ENCODE results near the gene ROBO1. TPM values are rescaled to one million over a fixed set of nuclear protein-coding genes. Genes with fewer than 3 reads are reported as not detected.

Gene ROBO1
- total and polyA plus RNA-seq, 2 donors (not counting 1 experiment from before 2014, with no cell fraction given): 0.27 to 3.2 TPM

- WGBS (ENCODE audit: insufficient coverage): 90% methylated on average over 2 of the region's 4 CpGs
- no peaks in the 10 kb centered on the region for H3K79me2 ChIP-seq (ENCODE audit: control insufficient read depth, insufficient read depth, low read length)
- H3K9ac ChIP-seq (ENCODE audit: low read length): no peak overlapping the region
- Mint-ChIP-seq H3K4me3 (no peak overlapping the region), H3K9me3 (ENCODE audit: insufficient read depth) (no peaks in the 10 kb centered on the region), H3K4me1 (no peaks in the 10 kb centered on the region), H3K27ac (no peak overlapping the region), H3K27me3 (no peaks in the 10 kb centered on the region)
- H3K27me3 ChIP-seq (replicated peaks in 1 of 4; ENCODE audit: control extremely low read depth in 1 of 4, control insufficient read depth in 3 of 4, insufficient read depth in 4 of 4, low read length in 3 of 4): no peaks in the 10 kb centered on the region
- DNase-seq: no peak
- H2AFZ ChIP-seq (ENCODE audit: insufficient read depth, low read depth, low read length, poor library complexity, severe bottlenecking): no peak overlapping the region
- TF ChIP-seq, protein P1, sequence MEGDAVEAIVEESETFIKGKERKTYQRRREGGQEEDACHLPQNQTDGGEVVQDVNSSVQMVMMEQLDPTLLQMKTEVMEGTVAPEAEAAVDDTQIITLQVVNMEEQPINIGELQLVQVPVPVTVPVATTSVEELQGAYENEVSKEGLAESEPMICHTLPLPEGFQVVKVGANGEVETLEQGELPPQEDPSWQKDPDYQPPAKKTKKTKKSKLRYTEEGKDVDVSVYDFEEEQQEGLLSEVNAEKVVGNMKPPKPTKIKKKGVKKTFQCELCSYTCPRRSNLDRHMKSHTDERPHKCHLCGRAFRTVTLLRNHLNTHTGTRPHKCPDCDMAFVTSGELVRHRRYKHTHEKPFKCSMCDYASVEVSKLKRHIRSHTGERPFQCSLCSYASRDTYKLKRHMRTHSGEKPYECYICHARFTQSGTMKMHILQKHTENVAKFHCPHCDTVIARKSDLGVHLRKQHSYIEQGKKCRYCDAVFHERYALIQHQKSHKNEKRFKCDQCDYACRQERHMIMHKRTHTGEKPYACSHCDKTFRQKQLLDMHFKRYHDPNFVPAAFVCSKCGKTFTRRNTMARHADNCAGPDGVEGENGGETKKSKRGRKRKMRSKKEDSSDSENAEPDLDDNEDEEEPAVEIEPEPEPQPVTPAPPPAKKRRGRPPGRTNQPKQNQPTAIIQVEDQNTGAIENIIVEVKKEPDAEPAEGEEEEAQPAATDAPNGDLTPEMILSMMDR (IDR thresholded peaks at IDR 0.05): no peak
- no peak for TF ChIP-seq EZH2 (IDR thresholded peaks at IDR 0.05; ENCODE audit: borderline replicate concordance, insufficient read depth, low read depth, low read length, poor library complexity, severe bottlenecking)
- H3K27ac ChIP-seq (ENCODE audit: low read length in 2 of 2): no peak overlapping the region
- no peak overlapping the region for H3K4me2 ChIP-seq (replicated peaks; ENCODE audit: low read depth, low read length, poor library complexity, severe bottlenecking)
- no peaks in the 10 kb centered on the region for H4K20me1 ChIP-seq (ENCODE audit: control insufficient read depth, insufficient read depth, low read length, poor library complexity, severe bottlenecking)
- POLR2A ChIA-PET: no interaction called here
- intact Hi-C loops (cut with micrococcal nuclease): no loop called here
- no peaks in the 10 kb centered on the region for H3K4me1 ChIP-seq (ENCODE audit: control insufficient read depth in 2 of 2, insufficient read depth in 2 of 2, low read length in 2 of 2)
- no peak for ATAC-seq (ENCODE audit: low read depth)
- H3K9me3 ChIP-seq (ENCODE audit: control extremely low read depth in 1 of 3, control insufficient read depth in 2 of 3, insufficient read depth in 1 of 3, low read length in 2 of 3): peaks cover 0 to 4% (median 0%) of the 10 kb centered on the region in 3 donors
- no peak overlapping the region for H3K4me3 ChIP-seq (ENCODE audit: control extremely low read depth in 1 of 5, extremely low read depth in 1 of 5, insufficient read depth in 1 of 5, low read depth in 2 of 5, low read length in 4 of 5)
- no peaks in the 10 kb centered on the region for H3K36me3 ChIP-seq (replicated peaks in 1 of 2; ENCODE audit: control extremely low read depth in 1 of 2, control insufficient read depth in 1 of 2, extremely low read depth in 1 of 2, insufficient read depth in 2 of 2, low read length in 1 of 2)
- CTCF ChIA-PET: no interaction called here
Observed at GRCh38 chr3:78979028-78979427, 788.8 kb downstream of the ROBO1 start.

DNA sequence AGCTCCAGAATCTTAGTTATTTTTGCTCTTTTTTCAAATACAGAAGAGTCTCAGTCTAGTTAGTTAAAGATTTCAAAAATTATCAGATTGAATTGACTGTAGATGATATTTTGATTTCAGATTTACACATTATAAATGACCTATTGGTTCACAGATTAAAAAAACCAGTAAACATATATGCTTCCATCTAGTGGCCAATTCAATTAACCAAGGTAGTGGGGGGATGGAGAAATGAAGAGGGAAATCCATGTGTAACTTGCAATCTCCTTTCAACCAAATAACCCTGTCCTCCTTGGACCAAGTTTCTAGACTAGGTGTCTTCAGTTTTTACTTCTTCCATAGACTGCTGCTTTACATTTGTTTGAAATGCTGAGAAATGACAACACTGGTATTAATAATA, 789.8 kb downstream of the ROBO1 start:
- H3K4me1 ChIP-seq (ENCODE audit: control insufficient read depth in 2 of 2, insufficient read depth in 2 of 2, low read length in 2 of 2): no peaks in the 10 kb centered on the region

More for the DNA sequence above, 789.8 kb downstream of the ROBO1 start:
- Histone ChIP-seq H4K20me1 (ENCODE audit: control insufficient read depth, insufficient read depth, low read length, poor library complexity, severe bottlenecking) (no peaks in the 10 kb centered on the region), H3K79me2 (ENCODE audit: control insufficient read depth, insufficient read depth, low read length) (no peaks in the 10 kb centered on the region), H3K9me3 (ENCODE audit: control extremely low read depth in 1 of 3, control insufficient read depth in 2 of 3, insufficient read depth in 1 of 3, low read length in 2 of 3) (peaks cover 0 to 4% (median 0%) of the 10 kb centered on the region in 3 donors), H3K36me3 (replicated peaks in 1 of 2; ENCODE audit: control extremely low read depth in 1 of 2, control insufficient read depth in 1 of 2, extremely low read depth in 1 of 2, insufficient read depth in 2 of 2, low read length in 1 of 2) (no peaks in the 10 kb centered on the region), H3K27me3 (replicated peaks in 1 of 4; ENCODE audit: control extremely low read depth in 1 of 4, control insufficient read depth in 3 of 4, insufficient read depth in 4 of 4, low read length in 3 of 4) (no peaks in the 10 kb centered on the region), H3K4me3 (ENCODE audit: control extremely low read depth in 1 of 5, extremely low read depth in 1 of 5, insufficient read depth in 1 of 5, low read depth in 2 of 5, low read length in 4 of 5) (no peak overlapping the region), H3K27ac (ENCODE audit: low read length in 2 of 2) (no peak overlapping the region), H3K4me2 (replicated peaks; ENCODE audit: low read depth, low read length, poor library complexity, severe bottlenecking) (no peak overlapping the region), H3K9ac (ENCODE audit: low read length) (no peak overlapping the region), H2AFZ (ENCODE audit: insufficient read depth, low read depth, low read length, poor library complexity, severe bottlenecking) (no peak overlapping the region)
- POLR2A ChIA-PET: no interaction called here
- H3K9me3 Mint-ChIP-seq (ENCODE audit: insufficient read depth): no peaks in the 10 kb centered on the region
- ATAC-seq (ENCODE audit: low read depth): no peak
- CTCF ChIA-PET: no interaction called here
- TF ChIP-seq, protein P1 (IDR thresholded peaks at IDR 0.05): no peak
- TF ChIP-seq EZH2 (IDR thresholded peaks at IDR 0.05; ENCODE audit: borderline replicate concordance, insufficient read depth, low read depth, low read length, poor library complexity, severe bottlenecking): no peak
- DNase-seq: no peak
- no peaks in the 10 kb centered on the region for H3K4me1 Mint-ChIP-seq
- intact Hi-C loops (cut with micrococcal nuclease): no loop called here
- no peak overlapping the region for H3K27ac Mint-ChIP-seq
- no peaks in the 10 kb centered on the region for H3K27me3 Mint-ChIP-seq
- H3K4me3 Mint-ChIP-seq: no peak overlapping the region

All from B cell (primary cell).